Activated naive CD8-positive, alpha-beta T cell (primary cell): ENCODE data around the gene TOE1.
"Not testable (repeated sequence)": the region's sequence is repeated elsewhere in the genome, so short reads cannot be mapped to it uniquely, and the experiment has no call there.

ENCODE experiments used
- H3K27ac Mint-ChIP-seq: one replicate; pipeline ENCODE4 v1.8.0; 2021; ENCODE audit warnings: mixed read lengths
- H3K27me3 Mint-ChIP-seq: one replicate; pipeline ENCODE4 v1.8.0; 2021; ENCODE audit warnings: mixed read lengths
- H3K36me3 Mint-ChIP-seq: one replicate; pipeline ENCODE4 v1.8.0; 2021; ENCODE audit warnings: mixed read lengths
- H3K4me1 Mint-ChIP-seq: one replicate; pipeline ENCODE4 v1.8.0; 2021; ENCODE audit warnings: low read depth, mixed read lengths
- H3K4me3 Mint-ChIP-seq: one replicate; pipeline ENCODE4 v1.8.0; 2021; ENCODE audit warnings: mild to moderate bottlenecking, mixed read lengths
- H3K9me3 Mint-ChIP-seq: one replicate; pipeline ENCODE4 v1.8.0; 2021; ENCODE audit warnings: low read depth, mixed read lengths

Gene TOE1

DNA sequence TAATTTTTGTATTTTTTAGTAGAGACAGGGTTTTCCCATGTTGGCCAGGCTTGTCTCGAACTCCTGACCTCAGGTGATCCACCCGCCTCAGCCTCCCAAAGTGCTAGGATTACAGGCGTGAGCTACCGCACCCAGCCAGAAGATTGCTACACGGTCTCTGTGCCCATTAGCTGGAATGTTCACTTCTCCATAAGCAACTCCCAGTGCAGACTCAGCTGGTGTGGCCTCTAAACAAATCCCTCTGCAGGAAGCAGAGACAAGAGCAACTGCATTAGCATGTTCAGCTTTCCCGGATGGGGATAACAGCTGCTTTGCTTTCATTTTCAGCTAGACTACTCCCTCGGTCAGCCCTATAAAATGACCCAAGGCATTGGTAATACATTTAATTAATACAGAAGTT, 21.0 kb downstream of the TOE1 start:
- H3K9me3 Mint-ChIP-seq, H3K36me3 Mint-ChIP-seq, H3K4me3 Mint-ChIP-seq, H3K4me1 Mint-ChIP-seq, H3K27me3 Mint-ChIP-seq, H3K27ac Mint-ChIP-seq: not testable (repeated sequence)

DNA sequence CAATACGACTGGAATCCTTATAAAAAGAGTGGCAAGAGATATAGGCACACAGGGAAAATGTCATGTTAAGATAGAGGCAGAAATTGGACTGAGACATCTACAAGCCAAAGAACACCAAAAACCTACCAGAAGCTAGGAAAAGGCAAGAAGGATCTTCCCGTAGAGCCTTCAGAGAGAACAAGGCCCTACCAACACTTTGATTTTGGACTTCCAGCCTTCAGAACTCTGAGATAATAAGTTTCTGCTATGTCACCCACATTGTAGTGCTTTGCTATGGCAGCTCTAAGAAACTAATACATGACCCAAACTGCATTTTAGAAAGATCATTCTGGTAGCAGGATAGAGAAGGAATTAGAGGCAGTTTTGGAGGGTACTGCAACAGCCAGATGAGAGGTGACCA, 24.3 kb downstream of the TOE1 start:
- H3K36me3 Mint-ChIP-seq = no peaks in the 10 kb centered on the region
- H3K9me3 Mint-ChIP-seq = no peaks in the 10 kb centered on the region
- no peak overlapping the region for H3K27ac Mint-ChIP-seq
- H3K4me1 Mint-ChIP-seq = peaks cover 4% of the 10 kb centered on the region
- H3K4me3 Mint-ChIP-seq = no peak overlapping the region
- no peaks in the 10 kb centered on the region for H3K27me3 Mint-ChIP-seq

DNA sequence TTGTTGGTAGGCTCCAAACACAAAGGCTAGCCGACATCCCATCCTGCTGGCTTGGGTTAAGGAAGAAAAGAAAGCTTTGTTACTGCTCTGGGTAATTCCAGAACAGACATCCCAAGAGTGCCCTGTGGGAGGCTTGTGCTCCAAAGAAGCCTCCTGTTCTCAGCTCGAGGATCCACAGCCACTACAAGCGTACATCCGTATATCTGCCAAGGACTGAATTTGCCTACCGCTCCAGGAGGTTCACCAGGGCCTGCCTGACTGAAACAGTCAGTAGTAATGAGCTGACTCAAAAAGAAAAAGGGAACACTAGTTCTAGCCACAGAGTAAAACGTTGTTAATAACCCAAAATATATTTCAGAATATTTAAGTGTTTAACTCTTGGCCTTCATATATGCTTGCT, 25.1 kb downstream of the TOE1 start:
- H3K27ac Mint-ChIP-seq = no peak overlapping the region
- no peak overlapping the region for H3K4me3 Mint-ChIP-seq
- H3K4me1 Mint-ChIP-seq = peaks cover 1% of the 10 kb centered on the region
- H3K36me3 Mint-ChIP-seq = no peaks in the 10 kb centered on the region
- no peaks in the 10 kb centered on the region for H3K27me3 Mint-ChIP-seq
- no peaks in the 10 kb centered on the region for H3K9me3 Mint-ChIP-seq

DNA sequence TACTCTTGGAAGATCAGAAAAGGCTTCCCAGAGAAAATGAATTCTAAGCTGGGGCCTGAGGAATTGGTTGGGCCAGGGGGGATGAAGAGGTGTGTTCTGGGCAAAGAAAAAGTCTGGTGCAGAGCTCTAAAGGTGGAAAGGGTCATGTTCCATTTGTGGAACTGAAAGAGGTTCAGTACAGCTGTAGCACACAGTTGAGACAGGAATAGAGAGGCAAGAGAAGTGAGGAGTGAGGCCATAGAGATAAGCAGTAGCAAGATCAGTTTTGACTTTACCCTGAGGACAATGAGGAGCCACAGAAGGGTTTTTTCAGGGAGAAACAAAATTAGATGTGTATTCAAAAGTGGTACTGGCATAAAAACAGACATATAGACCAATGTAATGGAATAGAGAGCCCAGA, 30.6 kb downstream of the TOE1 start:
- Mint-ChIP-seq H3K27ac (no peak overlapping the region), H3K27me3 (no peaks in the 10 kb centered on the region), H3K4me3 (no peak overlapping the region), H3K9me3 (no peaks in the 10 kb centered on the region), H3K36me3 (no peaks in the 10 kb centered on the region), H3K4me1 (peaks cover 5% of the 10 kb centered on the region)

DNA sequence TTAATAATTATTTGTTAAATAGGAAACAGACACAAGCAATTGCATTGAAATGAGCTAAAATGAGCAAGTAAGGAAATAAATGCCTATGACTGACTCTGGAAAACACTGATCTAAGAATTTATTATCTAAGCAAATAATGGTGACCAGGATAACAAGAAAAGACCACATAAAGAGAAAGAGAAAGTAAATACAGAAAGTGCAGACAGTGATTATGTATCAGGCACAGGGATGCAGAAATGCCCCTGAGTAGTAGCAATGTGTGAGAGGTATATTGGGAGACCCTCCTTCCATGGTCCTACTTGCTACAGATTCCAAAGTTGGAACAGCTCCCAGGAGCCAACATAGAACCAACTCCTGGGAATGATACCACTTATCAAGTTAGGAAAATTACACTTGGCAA, 33.6 kb downstream of the TOE1 start:
- peaks cover 5% of the 10 kb centered on the region for H3K4me1 Mint-ChIP-seq
- H3K27me3 Mint-ChIP-seq = no peaks in the 10 kb centered on the region
- H3K4me3 Mint-ChIP-seq = no peak overlapping the region
- no peaks in the 10 kb centered on the region for H3K36me3 Mint-ChIP-seq
- no peak overlapping the region for H3K27ac Mint-ChIP-seq
- H3K9me3 Mint-ChIP-seq = no peaks in the 10 kb centered on the region

DNA sequence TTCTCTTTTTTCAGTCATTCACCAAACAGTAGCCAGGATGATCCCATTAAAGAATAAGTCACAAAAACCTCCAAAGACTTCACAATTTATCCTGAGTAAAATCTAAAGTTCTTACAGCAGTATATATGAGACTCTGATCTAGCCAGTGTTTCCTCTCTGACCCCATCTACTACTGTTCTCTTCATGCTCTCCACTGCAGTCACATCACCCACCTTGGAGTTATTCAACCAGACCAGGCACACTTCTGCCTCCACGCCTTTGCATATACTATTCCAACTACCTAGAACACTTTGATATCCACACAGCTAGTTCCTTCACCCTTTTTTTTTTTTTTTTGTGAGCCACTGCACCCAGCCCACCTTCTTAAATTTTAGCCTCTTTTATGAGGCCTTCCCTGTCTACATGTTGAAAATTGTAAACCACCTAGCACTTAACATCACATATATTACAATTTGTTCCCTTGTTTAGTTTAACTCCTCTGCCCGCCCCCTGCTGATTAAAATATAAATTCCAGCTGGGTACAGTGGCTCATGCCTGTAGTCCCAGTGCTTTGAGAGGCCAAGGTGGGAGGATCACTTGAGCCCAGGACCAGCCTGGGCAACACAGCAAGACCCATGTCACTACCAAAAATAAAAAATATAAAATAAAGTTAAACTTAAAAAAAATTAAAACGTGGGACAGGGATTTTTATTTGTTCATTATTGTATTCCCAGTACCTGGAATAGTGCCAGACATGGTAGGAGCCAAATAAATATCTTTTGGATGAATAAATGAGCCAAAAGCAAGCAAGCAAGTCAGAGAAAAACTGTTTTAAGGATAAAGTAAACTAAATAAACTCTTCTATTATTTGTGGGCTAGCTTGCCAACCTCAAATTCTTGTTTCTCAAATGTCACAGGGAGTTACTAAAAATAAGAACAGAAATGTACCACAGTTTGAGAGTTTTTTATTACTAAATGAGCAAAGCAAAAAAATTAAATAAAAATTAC, 35.4 kb downstream of the TOE1 start:
- Mint-ChIP-seq H3K27ac (no peak overlapping the region), H3K9me3 (no peaks in the 10 kb centered on the region), H3K4me1 (peaks cover 5% of the 10 kb centered on the region), H3K4me3 (no peak overlapping the region), H3K36me3 (peaks cover 2% of the 10 kb centered on the region), H3K27me3 (no peaks in the 10 kb centered on the region)

DNA sequence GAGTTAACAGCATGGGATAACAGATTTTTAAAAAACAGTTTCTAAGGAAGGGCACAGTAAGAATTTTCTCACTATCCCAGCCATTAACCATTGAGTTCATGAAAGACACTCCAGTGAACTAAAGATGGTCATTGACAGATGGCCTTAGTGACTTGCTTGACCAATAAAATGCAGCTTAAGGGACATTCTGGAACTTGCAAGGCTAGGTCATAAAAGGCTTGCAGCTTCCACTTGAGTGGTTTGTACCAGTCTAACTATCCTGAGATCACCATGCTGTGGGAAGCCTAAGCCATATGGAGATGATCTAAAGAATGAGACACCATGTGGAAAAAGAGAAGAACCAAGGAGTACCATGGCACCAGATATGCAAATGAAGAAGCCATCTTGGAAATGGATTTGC, 38.2 kb downstream of the TOE1 start:
- Mint-ChIP-seq H3K9me3 (no peaks in the 10 kb centered on the region), H3K4me1 (peaks cover 5% of the 10 kb centered on the region), H3K27me3 (no peaks in the 10 kb centered on the region), H3K27ac (no peak overlapping the region), H3K36me3 (peaks cover 2% of the 10 kb centered on the region), H3K4me3 (no peak overlapping the region)

DNA sequence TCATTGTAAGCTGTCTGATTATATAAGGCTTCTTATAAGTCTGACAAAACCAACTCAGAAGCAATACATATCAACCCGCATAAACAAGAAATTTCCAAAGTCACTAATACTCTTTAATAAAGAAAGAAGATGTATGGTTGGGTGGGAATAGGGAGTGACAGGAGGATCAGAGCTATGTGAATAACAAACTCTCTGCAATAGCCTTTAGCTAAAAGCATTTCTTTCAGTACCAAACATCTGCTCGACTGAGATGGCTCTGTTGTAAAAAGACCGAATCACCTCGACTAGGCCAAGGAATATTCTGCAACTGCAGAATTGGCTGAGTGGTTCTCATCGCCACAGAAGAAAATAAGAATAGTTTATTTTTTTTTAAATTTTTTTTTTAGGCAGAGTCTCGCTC, 39.6 kb downstream of the TOE1 start:
- H3K9me3 Mint-ChIP-seq = no peaks in the 10 kb centered on the region
- H3K4me1 Mint-ChIP-seq = peaks cover 3% of the 10 kb centered on the region
- no peak overlapping the region for H3K4me3 Mint-ChIP-seq
- H3K27ac Mint-ChIP-seq = no peak overlapping the region
- no peaks in the 10 kb centered on the region for H3K27me3 Mint-ChIP-seq
- H3K36me3 Mint-ChIP-seq = peaks cover 2% of the 10 kb centered on the region

DNA sequence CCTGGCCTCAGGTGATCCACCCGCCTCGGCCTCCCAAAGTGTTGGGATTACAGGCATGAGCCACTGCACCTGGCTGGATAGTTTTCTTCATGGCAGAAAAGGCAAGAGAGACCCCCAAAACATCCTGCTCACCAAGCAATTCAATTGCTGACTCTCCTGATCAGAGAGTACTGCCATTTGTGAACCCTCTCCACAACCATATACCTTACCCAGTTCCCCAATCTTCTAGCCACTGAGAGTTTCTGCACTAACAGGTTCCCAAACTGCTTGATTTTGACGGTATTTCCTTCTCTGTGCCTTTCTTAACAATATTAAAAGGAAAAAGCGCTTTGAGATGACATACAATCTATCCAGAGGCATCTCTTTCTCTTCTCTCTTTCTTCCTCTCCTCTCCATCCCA, 40.2 kb downstream of the TOE1 start:
- no peak overlapping the region for H3K27ac Mint-ChIP-seq
- H3K9me3 Mint-ChIP-seq = no peaks in the 10 kb centered on the region
- no peak overlapping the region for H3K4me3 Mint-ChIP-seq
- peaks cover 2% of the 10 kb centered on the region for H3K36me3 Mint-ChIP-seq
- H3K27me3 Mint-ChIP-seq = no peaks in the 10 kb centered on the region
- H3K4me1 Mint-ChIP-seq = no peaks in the 10 kb centered on the region

DNA sequence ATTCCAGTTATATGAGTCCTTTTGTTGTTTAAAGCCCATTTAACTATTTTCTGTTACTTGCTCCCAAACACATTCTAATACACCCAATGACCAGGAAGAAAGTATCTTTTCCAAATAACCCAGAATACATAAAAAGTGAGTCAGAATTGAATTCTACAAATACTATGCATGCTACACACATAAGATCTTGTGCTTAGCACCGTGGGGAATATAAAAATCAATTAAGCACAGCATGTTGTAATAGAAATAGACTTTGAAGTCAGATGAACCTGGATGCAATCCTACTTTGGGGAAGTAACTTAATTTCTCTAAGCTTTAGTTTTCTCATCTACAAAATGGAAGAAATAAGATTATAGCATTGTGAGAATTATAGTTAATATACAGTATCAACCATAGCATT, 40.8 kb downstream of the TOE1 start:
- Mint-ChIP-seq H3K27ac (no peak overlapping the region), H3K4me1 (no peaks in the 10 kb centered on the region), H3K9me3 (no peaks in the 10 kb centered on the region), H3K27me3 (no peaks in the 10 kb centered on the region), H3K36me3 (peaks cover 2% of the 10 kb centered on the region), H3K4me3 (no peak overlapping the region)

DNA sequence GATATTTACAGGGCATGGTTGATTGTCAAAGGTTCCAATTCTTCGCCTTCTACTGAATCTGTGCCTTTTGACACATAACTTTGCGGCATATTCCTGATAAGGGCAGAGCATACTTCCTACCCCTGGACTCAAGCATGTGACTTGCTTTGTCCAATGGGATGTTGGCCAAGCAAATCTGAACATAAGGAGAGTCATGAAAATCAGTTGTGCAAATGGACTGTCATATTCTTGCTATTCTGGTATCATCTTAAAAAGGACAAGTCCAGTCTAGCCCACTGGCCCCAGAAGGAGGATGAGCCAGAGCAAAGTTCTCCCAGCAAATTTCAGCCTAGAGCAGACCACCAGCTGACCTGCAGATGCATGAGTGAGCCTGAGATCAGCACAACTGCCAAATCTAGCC, 41.3 kb downstream of the TOE1 start:
- Mint-ChIP-seq H3K36me3 (peaks cover 2% of the 10 kb centered on the region), H3K27me3 (no peaks in the 10 kb centered on the region), H3K27ac (no peak overlapping the region), H3K9me3 (no peaks in the 10 kb centered on the region), H3K4me1 (no peaks in the 10 kb centered on the region), H3K4me3 (no peak overlapping the region)

DNA sequence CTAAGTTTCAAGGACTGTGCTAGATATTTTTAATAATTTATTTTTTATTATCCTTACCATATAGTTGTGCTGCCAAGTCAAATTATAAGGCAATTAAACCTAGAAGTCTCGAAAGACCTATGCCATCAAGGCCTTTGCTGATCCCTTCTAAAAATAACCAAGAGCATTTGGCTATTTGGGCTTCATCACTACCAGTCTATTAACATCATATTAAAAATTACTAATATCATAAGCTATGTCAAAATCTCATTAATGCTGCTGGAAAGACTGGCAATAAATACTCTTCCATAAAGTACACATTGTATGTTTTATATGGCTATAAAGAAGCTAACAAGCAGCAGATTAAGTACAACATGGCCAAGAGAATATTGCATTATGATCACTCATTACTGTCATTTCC, 43.2 kb downstream of the TOE1 start:
- H3K4me1 Mint-ChIP-seq = no peaks in the 10 kb centered on the region
- H3K27ac Mint-ChIP-seq = no peak overlapping the region
- peaks cover 2% of the 10 kb centered on the region for H3K36me3 Mint-ChIP-seq
- no peaks in the 10 kb centered on the region for H3K27me3 Mint-ChIP-seq
- H3K4me3 Mint-ChIP-seq = no peak overlapping the region
- no peaks in the 10 kb centered on the region for H3K9me3 Mint-ChIP-seq

DNA sequence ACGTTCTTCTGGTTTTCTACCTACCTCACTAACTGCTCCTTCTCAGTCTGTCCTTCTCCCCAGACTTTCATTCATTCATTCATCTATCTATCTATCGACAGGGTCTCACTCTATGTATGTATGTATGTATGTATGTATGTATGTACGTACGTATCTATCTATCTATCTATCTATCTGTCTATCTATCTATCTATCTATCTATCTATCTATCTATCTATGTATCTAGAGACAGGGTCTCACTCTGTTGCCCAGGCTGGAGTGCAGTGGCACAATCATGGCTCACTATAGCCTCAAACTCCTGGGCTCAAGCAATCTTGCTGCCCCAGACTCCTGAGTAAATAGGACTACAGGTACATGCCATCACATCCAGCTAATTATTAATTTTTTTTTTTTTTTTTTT, 44.2 kb downstream of the TOE1 start:
- not testable (repeated sequence) for H3K27me3 Mint-ChIP-seq, H3K27ac Mint-ChIP-seq, H3K9me3 Mint-ChIP-seq, H3K4me3 Mint-ChIP-seq, H3K4me1 Mint-ChIP-seq, H3K36me3 Mint-ChIP-seq

DNA sequence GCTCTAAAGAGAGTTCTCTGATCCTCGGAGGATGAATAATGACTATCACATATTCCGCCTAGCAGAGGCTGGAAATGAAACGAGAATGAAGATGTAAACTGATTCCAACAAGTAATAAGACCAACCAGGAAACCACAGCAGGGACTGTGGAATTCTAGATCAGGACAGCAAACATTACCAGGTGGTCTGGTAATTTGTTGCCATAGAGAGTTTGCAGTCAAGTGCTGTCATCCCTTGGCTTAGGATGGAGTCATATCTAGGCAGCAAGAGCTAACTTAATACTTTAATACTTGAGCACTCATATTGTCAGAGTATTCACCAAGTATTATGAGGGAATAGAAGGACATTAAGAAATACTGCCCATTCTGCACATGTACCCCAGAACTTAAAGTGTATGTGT, 45.3 kb downstream of the TOE1 start:
- Mint-ChIP-seq H3K9me3 (no peaks in the 10 kb centered on the region), H3K27me3 (no peaks in the 10 kb centered on the region), H3K4me3 (no peak overlapping the region), H3K4me1 (no peaks in the 10 kb centered on the region), H3K36me3 (no peaks in the 10 kb centered on the region), H3K27ac (no peak overlapping the region)

DNA sequence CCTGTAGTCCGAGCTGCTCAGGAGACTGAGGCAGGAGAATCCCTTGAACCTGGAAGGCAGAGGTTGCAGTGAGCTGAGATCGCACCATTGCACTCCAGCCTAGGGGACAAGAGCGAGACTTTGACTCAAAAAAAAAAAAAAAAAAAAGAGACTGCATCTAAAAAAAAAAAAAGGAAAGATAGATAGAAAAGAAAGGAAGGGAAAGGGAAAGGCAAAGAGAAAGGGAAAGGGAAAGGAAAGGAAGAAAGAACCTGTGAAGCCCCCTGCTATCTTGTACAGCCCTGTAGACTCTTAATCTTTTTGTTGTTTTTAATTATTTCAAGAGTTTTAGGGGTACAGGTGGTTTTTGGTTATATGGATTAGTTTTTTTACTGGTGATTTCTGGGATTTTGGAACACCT, 46.2 kb downstream of the TOE1 start:
- H3K4me1 Mint-ChIP-seq = no peaks in the 10 kb centered on the region

More for the DNA sequence above, 46.2 kb downstream of the TOE1 start:
- Mint-ChIP-seq H3K9me3 (no peaks in the 10 kb centered on the region), H3K4me3 (no peak overlapping the region), H3K27me3 (no peaks in the 10 kb centered on the region), H3K27ac (no peak overlapping the region), H3K36me3 (no peaks in the 10 kb centered on the region)
